Measurements from ENCODE around the gene SCGB3A1.

DNA sequence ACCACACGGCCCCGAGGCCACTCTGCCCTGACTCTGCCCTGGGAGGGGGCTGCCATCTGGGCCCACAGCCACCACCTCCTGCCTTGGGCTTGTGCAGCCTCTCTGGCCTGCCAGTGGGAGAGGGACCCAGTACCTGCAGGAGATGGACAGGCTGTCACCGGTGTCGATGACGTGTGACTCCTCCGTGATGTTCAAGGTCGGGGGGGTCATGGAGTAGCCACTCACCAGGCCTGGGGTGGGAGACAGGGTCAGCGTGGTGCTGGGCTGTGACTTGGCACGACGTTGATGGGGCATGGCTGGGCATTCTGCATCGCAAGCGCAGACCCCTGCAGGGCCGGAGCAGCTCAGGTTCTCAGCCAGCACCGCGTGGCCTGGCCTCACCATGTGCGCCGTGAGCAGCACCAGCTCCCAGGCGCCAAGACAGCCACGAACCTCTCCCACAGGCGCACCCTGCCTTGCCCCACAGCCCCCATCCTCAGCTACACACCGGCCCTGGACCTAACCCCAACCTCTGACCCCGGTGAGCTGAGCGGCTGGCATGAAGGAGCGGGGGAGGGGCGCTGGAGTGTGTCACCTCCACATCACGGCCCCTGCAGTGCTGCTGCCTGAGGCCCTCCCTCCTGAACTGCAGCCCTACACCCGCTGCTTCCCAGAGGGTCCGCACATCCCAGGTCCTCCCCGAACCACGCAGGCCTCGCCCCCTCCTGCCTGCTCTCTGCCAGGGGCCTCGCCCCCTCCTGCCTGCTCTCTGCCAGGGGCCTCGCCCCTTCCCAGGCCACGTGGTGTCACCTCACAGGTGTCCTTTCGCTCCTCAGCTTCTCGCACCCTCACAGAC lies 40.5 kb upstream of the SCGB3A1 start:
- TF ChIP-seq EZH2phosphoT487 (IDR thresholded peaks at IDR 0.05; ENCODE audit: borderline replicate concordance) (no peak), CTCF (conservative IDR thresholded peaks at IDR 0.05; ENCODE audit: low read length) (no peak)

Measured in Loucy (cell line).